ENCODE results near the gene ELP2. TPM values are rescaled to one million over a fixed set of nuclear protein-coding genes. Genes with fewer than 3 reads are reported as not detected.

Gene ELP2
- total RNA-seq, 1 experiment from 2014 or later, result 96.5 TPM

- H3K4me3 ChIP-seq (ENCODE audit: low read depth, low read length, poor library complexity, severe bottlenecking), result no peak overlapping the region
- ChIA-PET POLR2A (ENCODE audit: low non-redundant PET) (no interaction called here), CTCF (no interaction called here)
- H3K27me3 ChIP-seq (replicated peaks; ENCODE audit: insufficient read depth, low read depth, low read length, poor library complexity), result no peaks in the 10 kb centered on the region
- no TSS peak for BruUV-seq (replicated peaks)
- no peak overlapping the region for H3K27ac ChIP-seq (ENCODE audit: low read depth, low read length, poor library complexity, severe bottlenecking)
- TF ChIP-seq CTCF (conservative IDR thresholded peaks at IDR 0.05; ENCODE audit: low read depth, low read length) (no peak), EZH2 (IDR thresholded peaks at IDR 0.05; ENCODE audit: borderline replicate concordance, low read depth, low read length, poor library complexity, severe bottlenecking) (no peak)
- no peaks in the 10 kb centered on the region for H3K9me3 ChIP-seq (ENCODE audit: low read depth, low read length, poor library complexity, severe bottlenecking)
- H3K36me3 ChIP-seq (ENCODE audit: insufficient read depth, low read length, poor library complexity, severe bottlenecking), result peaks cover 59% of the 10 kb centered on the region
- intact Hi-C loops (cut with micrococcal nuclease; ENCODE audit: unreplicated experiment), result no loop called here
- H3K4me1 ChIP-seq (ENCODE audit: insufficient read depth, low read length, poor library complexity, severe bottlenecking), result no peaks in the 10 kb centered on the region
- DNase-seq (ENCODE audit: low spot score), result no peak
Measured at GRCh38 chr18:36152781-36153180, 23.1 kb downstream of the ELP2 start.

- intact Hi-C loops (cut with micrococcal nuclease; ENCODE audit: unreplicated experiment), result no loop called here
- H3K36me3 ChIP-seq (ENCODE audit: insufficient read depth, low read length, poor library complexity, severe bottlenecking), result peaks cover 59% of the 10 kb centered on the region
- ChIA-PET POLR2A (ENCODE audit: low non-redundant PET) (no interaction called here), CTCF (no interaction called here)
- no peak overlapping the region for H3K4me3 ChIP-seq (ENCODE audit: low read depth, low read length, poor library complexity, severe bottlenecking)
- no TSS peak for BruUV-seq (replicated peaks)
- DNase-seq (ENCODE audit: low spot score), result no peak
- no peak for TF ChIP-seq CTCF (conservative IDR thresholded peaks at IDR 0.05; ENCODE audit: low read depth, low read length)
- TF ChIP-seq EZH2 (IDR thresholded peaks at IDR 0.05; ENCODE audit: borderline replicate concordance, low read depth, low read length, poor library complexity, severe bottlenecking), result no peak
- H3K4me1 ChIP-seq (ENCODE audit: insufficient read depth, low read length, poor library complexity, severe bottlenecking), result no peaks in the 10 kb centered on the region
- no peaks in the 10 kb centered on the region for H3K27me3 ChIP-seq (replicated peaks; ENCODE audit: insufficient read depth, low read depth, low read length, poor library complexity)
- H3K9me3 ChIP-seq (ENCODE audit: low read depth, low read length, poor library complexity, severe bottlenecking), result no peaks in the 10 kb centered on the region
- no peak overlapping the region for H3K27ac ChIP-seq (ENCODE audit: low read depth, low read length, poor library complexity, severe bottlenecking)
Measured at GRCh38 chr18:36153203-36153602, 23.5 kb downstream of the ELP2 start.

GRCh38 chr18:36153771-36154170 is 24.1 kb downstream of the ELP2 start:
- CTCF ChIA-PET, result no interaction called here
- peaks cover 58% of the 10 kb centered on the region for H3K36me3 ChIP-seq (ENCODE audit: insufficient read depth, low read length, poor library complexity, severe bottlenecking)
- no TSS peak for BruUV-seq (replicated peaks)

More at GRCh38 chr18:36153771-36154170, 24.1 kb downstream of the ELP2 start:
- Histone ChIP-seq H3K27ac (ENCODE audit: low read depth, low read length, poor library complexity, severe bottlenecking) (no peak overlapping the region), H3K4me1 (ENCODE audit: insufficient read depth, low read length, poor library complexity, severe bottlenecking) (no peaks in the 10 kb centered on the region), H3K9me3 (ENCODE audit: low read depth, low read length, poor library complexity, severe bottlenecking) (no peaks in the 10 kb centered on the region), H3K4me3 (ENCODE audit: low read depth, low read length, poor library complexity, severe bottlenecking) (no peak overlapping the region), H3K27me3 (replicated peaks; ENCODE audit: insufficient read depth, low read depth, low read length, poor library complexity) (no peaks in the 10 kb centered on the region)
- no peak for TF ChIP-seq CTCF (conservative IDR thresholded peaks at IDR 0.05; ENCODE audit: low read depth, low read length)
- TF ChIP-seq EZH2 (IDR thresholded peaks at IDR 0.05; ENCODE audit: borderline replicate concordance, low read depth, low read length, poor library complexity, severe bottlenecking), result no peak
- POLR2A ChIA-PET (ENCODE audit: low non-redundant PET), result no interaction called here
- no peak for DNase-seq (ENCODE audit: low spot score)
- intact Hi-C loops (cut with micrococcal nuclease; ENCODE audit: unreplicated experiment), result no loop called here

All from A673 (cell line).